Tibial artery (tissue), 4 donors: ENCODE data around the gene TARS3.

Experiments used
- DNase-seq, 2 donors: peaks; one replicate each; pipeline ENCODE4 v3.0.0-alpha.2; 2019
- H3K27ac ChIP-seq, 2 donors: fragments of 200-600 bp; sonication (generic) in 1 of 2; 1 replicate in 1 of 2; 2 replicates in 1 of 2; pipeline ENCODE4 v1.5.1; 2018 to 2019; ENCODE audit warnings: mild to moderate bottlenecking in 1 of 2
- H3K27me3 ChIP-seq, 2 donors: fragments of 200-600 bp; sonication (generic) in 1 of 2; one replicate each; pipeline versions ENCODE4 v1.5.1 to v1.6.0; 2016 to 2019
- H3K36me3 ChIP-seq, 3 donors: fragments of 200-600 bp; sonication (generic) in 2 of 3; one replicate each; pipeline ENCODE4 v1.5.1; 2016 to 2019; ENCODE audit warnings: mild to moderate bottlenecking in 2 of 3
- H3K4me1 ChIP-seq, 4 donors: fragments of 200-600 bp; sonication (generic) in 2 of 4; 1 replicate in 3 of 4; 2 replicates in 1 of 4; pipeline ENCODE4 v1.5.1; 2016 to 2019
- H3K4me3 ChIP-seq, 2 donors: fragments of 200-600 bp; sonication (generic) in 1 of 2; 1 replicate in 1 of 2; 2 replicates in 1 of 2; pipeline ENCODE4 v1.5.1; 2018 to 2019; ENCODE audit warnings: mild to moderate bottlenecking in 2 of 2
- H3K9me3 ChIP-seq, 3 donors: fragments of 200-600 bp; sonication (generic) in 1 of 3; one replicate each; pipeline ENCODE4 v1.5.1; 2016 to 2019
- intact Hi-C: fragments of 100-400 bp; cut with DNase I; formaldehyde crosslinking; loops from one replicate; pipeline ENCODE4 v1.15.0; 2023; ENCODE audit warnings: low total_unique reads
- TF ChIP-seq, protein P1 (sequence below), 2 experiments: fragments of 200-600 bp in 1 of 2; fragments of 450-650 bp in 1 of 2; IDR thresholded peaks; one replicate each; pipeline ENCODE4 v1.5.1; 2017 to 2019; ENCODE audit warnings: antibody characterized with exemption in 2 of 2, mild to moderate bottlenecking in 1 of 2, moderate library complexity in 1 of 2

The TARS3 gene

DNA sequence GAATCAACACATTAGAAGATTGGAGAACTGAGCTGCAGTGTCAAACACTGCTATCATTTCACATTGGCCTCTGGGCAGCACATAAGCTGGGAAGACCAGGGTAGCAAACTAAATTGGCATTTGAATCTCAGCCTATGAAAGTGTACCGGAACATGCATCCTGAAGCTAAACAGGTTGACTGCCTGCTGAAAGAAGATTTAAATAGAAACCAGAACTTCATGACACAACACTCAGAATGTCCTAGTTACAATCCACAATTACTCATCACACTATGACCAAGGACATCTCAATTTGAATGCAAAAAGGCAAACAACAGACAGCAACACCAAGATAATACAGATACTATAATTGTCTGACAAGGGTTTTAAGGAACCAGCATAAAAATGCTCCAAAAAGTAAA lies 98.3 kb downstream of the TARS3 start:
- peaks cover 3 to 19% (median 18%) of the 10 kb centered on the region in 3 donors for H3K36me3 ChIP-seq
- H3K4me3 ChIP-seq = no peak overlapping the region
- H3K9me3 ChIP-seq = no peaks in the 10 kb centered on the region
- no peak overlapping the region for H3K27ac ChIP-seq
- H3K27me3 ChIP-seq = no peaks in the 10 kb centered on the region
- intact Hi-C loops = no loop called here
- H3K4me1 ChIP-seq = no peaks in the 10 kb centered on the region
- TF ChIP-seq, protein P1, sequence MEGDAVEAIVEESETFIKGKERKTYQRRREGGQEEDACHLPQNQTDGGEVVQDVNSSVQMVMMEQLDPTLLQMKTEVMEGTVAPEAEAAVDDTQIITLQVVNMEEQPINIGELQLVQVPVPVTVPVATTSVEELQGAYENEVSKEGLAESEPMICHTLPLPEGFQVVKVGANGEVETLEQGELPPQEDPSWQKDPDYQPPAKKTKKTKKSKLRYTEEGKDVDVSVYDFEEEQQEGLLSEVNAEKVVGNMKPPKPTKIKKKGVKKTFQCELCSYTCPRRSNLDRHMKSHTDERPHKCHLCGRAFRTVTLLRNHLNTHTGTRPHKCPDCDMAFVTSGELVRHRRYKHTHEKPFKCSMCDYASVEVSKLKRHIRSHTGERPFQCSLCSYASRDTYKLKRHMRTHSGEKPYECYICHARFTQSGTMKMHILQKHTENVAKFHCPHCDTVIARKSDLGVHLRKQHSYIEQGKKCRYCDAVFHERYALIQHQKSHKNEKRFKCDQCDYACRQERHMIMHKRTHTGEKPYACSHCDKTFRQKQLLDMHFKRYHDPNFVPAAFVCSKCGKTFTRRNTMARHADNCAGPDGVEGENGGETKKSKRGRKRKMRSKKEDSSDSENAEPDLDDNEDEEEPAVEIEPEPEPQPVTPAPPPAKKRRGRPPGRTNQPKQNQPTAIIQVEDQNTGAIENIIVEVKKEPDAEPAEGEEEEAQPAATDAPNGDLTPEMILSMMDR (IDR thresholded peaks at IDR 0.05) = no peak
- no peak for DNase-seq

DNA sequence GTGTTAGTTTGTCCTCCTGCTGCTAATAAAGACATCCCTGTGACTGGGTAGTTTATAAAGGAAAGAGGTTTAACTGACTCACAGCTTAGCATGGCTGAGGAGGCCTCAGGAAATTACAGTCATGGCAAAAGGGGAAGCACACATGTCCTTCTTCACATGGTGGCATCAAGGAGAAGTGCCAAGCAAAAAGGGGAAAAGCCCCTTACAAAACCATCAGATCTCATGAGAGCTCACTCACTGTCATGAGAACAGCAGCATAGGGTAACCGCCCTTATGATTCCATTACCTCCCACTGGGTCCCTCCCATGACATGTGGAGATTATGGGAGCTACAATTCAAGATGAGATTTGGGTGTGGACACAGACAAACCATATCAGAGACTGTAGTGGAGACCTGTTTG lies 99.1 kb downstream of the TARS3 start:
- no peak overlapping the region for H3K27ac ChIP-seq
- peaks cover 3 to 25% (median 23%) of the 10 kb centered on the region in 3 donors for H3K36me3 ChIP-seq
- DNase-seq = no peak
- no peaks in the 10 kb centered on the region for H3K27me3 ChIP-seq
- TF ChIP-seq, protein P1 (IDR thresholded peaks at IDR 0.05) = no peak
- intact Hi-C loops = no loop called here
- H3K4me1 ChIP-seq = no peaks in the 10 kb centered on the region
- H3K4me3 ChIP-seq = no peak overlapping the region
- H3K9me3 ChIP-seq = no peaks in the 10 kb centered on the region

DNA sequence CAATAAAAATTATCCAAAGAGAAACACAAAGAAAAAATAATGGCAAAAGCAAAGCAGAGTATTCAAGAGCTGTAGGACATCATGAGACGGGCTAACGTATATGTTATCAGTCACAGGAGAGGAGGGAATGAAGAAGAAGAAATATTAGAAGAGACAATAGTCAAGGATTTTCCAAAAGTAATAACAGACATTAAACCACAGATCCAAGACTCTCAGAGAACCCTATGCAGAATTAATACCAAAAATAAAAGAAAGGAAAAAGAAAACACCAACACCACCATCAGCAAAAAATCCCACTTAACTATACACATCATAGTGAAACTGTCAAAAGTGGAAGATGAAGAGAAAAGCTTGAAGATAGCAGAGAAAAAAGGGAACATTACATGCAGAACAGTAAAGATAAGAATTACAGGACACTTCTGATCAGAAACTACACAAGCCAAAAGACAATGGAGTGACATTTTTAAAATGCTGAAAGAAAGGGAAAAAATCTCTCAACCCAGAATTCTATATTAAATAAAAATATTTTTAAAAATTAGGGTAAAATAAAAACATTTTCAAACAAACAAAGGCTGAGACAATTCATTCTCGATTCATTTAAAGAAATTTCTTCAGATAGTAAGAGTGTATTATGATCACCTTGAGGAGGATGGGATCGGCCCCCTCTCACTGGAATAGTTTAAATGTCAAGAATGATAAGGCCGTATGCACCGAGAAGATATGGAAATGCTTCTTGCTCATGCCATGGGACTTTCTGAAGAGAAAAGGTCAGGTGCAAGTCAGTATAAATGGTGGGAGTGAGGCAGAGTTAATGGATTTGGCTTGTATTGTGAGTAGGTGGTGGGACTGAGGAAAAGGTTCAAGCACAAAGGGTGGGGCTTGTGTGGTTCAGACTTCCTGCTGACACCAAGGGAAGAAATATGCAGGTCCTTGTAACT lies 100.6 kb downstream of the TARS3 start:
- Histone ChIP-seq H3K9me3 (no peaks in the 10 kb centered on the region), H3K27me3 (no peaks in the 10 kb centered on the region), H3K4me3 (no peak overlapping the region), H3K27ac (no peak overlapping the region), H3K36me3 (peaks cover 3 to 27% (median 25%) of the 10 kb centered on the region in 3 donors), H3K4me1 (no peaks in the 10 kb centered on the region)
- DNase-seq = no peak
- intact Hi-C loops = no loop called here
- TF ChIP-seq, protein P1 (IDR thresholded peaks at IDR 0.05) = no peak

DNA sequence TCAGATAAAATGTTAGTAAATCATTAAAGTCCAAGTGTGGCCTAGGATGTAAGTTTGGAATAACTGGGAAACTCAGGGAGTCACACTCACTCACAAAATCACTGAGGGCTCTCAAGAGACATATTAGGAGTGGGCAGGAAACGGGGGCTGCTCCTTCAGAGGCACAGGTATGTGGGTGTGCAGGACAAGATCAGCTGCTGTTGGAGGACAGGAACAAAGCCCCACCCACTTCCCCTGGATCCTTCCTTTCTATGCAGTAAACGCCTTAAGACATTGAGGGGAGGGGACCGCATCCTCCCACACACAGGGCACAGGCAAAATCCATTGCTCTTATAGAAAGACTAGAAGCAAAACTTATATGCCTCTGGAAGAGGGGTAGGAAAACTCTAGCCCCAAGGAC lies 102.3 kb downstream of the TARS3 start:
- no peaks in the 10 kb centered on the region for H3K9me3 ChIP-seq
- H3K4me3 ChIP-seq = no peak overlapping the region
- peaks cover 3 to 28% (median 25%) of the 10 kb centered on the region in 3 donors for H3K36me3 ChIP-seq
- no peak overlapping the region for H3K27ac ChIP-seq
- no peak for DNase-seq
- TF ChIP-seq, protein P1 (IDR thresholded peaks at IDR 0.05) = no peak
- no peaks in the 10 kb centered on the region for H3K27me3 ChIP-seq
- intact Hi-C loops = no loop called here
- no peaks in the 10 kb centered on the region for H3K4me1 ChIP-seq

DNA sequence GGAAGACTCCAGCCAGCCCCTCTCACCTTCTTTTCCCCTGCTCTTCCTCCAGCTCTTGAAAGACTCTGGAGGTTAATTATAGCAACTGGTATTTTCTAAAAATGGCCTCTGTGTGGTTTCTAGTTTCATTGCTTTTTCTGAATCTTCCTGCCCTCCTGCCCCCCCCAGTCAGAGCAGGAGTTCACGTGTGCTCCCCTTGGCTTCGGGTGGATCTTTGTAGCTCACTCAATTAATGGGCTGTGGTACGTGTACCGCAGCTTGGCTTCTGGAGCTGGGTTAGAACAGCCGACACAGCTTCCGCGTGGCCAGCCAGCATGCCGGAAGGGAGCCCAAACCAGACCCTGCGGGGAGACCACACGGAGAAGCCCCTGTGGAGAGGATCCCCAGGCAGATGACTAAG lies 103.6 kb downstream of the TARS3 start:
- no peak for DNase-seq
- Histone ChIP-seq H3K4me1 (peaks cover 4 to 10% (median 8%) of the 10 kb centered on the region in 4 donors), H3K36me3 (peaks cover 3 to 23% (median 20%) of the 10 kb centered on the region in 3 donors), H3K4me3 (no peak overlapping the region), H3K9me3 (no peaks in the 10 kb centered on the region), H3K27ac (no peak overlapping the region), H3K27me3 (no peaks in the 10 kb centered on the region)
- TF ChIP-seq, protein P1 (IDR thresholded peaks at IDR 0.05) = no peak
- intact Hi-C loops = no loop called here
